GM18502 (cell line): Measurements from ENCODE around the gene LZTR1.
A peak's percentile ranks its signal among the peaks of the same experiment; 100 is the strongest.
"Not testable (repeated sequence)": the region's sequence is repeated elsewhere in the genome, so short reads cannot be mapped to it uniquely, and the experiment has no call there.

Experiments used
- ATAC-seq: cut with Tn5 transposase; IDR thresholded peaks from one replicate; pipeline ENCODE4 v1.9.1; 2021; ENCODE audit warnings: mild to moderate bottlenecking; ENCODE audit not compliant: unreplicated experiment, poor library complexity

Gene LZTR1

DNA sequence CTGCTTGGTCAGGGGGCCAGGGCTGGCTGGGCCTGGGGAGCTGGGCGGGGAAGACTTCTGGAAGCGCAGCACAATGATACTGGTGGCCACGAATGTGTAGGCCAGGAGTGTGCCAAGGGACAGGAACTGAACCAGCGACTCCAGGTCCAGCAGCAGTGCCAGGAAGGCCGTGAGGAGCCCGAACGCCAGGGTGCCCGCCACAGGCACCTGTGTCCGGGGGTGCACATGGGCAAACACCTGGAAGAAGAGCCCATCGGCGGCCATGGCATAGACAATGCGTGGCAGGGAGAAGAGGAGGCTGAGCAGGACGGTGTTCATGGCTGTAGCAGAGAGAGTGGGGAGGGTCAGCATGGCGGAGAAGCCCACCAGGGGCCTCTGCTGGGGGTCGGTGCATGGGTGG lies 47.9 kb downstream of the LZTR1 start:
- no peak for ATAC-seq

DNA sequence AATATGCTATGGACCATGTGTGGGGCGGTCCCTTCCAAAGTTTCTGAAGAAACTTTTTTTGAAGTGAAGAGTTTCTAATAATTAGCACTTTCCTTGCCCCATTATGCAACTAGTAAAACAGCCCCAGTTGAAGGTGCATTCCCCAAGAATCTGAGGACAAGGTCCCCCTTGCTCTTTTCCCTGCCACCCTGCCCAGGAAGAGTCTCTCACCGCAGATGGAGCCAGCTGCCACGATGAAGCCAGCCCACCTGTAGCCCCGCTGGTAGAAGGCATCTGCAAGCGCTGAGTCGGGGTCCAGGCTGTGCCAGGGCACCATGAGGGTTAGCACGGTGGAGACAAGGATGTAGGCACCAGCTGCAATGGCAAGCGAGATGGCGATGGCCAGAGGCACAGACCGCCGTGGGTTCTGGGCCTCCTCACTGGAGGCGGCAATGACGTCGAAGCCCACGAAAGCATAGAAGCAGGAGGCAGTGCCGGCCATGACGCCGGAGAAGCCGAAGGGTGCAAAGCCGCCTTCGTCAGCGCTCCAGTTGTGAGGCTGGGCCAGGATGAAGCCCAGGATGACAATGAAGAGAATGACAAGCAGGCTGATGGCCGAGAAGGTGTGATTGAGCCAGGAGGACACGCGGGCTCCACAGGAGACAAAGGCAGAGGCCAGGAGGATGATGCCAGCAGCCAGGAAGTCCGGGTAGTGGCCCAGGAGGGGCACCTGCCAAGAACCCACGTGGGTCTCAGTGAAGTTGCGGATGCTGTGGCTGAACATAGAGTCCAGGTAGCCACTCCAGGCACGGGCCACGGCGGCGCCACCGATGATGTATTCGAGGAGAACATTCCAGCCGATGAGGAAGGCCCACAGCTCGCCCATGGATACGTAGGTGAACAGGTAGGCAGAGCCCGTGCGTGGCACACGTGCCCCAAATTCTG lies 48.8 kb downstream of the LZTR1 start:
- no peak for ATAC-seq

DNA sequence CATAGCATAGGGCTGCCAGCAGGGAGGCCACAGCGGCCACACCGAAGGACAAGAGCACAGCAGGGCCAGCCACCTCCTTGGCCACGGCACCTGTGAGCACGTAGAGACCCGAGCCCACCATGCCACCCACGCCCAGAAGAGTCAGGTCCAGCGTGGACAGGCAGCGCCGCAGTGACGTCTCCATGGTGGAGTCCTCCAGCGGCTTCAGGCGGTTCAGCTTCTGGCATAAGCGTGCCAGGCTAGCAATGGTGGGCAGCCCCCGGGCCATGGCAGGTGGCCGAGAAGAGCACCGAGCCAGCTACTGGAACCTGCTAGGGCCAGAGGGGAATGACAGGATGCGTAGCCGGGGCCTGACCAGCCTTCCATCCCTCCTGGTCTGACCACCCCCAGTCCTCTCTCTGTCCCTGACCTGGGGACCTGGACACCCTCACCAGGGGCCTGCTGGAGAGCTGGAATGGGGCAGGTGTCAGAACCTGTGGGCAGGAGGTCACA lies 49.5 kb downstream of the LZTR1 start:
- no peak for ATAC-seq

DNA sequence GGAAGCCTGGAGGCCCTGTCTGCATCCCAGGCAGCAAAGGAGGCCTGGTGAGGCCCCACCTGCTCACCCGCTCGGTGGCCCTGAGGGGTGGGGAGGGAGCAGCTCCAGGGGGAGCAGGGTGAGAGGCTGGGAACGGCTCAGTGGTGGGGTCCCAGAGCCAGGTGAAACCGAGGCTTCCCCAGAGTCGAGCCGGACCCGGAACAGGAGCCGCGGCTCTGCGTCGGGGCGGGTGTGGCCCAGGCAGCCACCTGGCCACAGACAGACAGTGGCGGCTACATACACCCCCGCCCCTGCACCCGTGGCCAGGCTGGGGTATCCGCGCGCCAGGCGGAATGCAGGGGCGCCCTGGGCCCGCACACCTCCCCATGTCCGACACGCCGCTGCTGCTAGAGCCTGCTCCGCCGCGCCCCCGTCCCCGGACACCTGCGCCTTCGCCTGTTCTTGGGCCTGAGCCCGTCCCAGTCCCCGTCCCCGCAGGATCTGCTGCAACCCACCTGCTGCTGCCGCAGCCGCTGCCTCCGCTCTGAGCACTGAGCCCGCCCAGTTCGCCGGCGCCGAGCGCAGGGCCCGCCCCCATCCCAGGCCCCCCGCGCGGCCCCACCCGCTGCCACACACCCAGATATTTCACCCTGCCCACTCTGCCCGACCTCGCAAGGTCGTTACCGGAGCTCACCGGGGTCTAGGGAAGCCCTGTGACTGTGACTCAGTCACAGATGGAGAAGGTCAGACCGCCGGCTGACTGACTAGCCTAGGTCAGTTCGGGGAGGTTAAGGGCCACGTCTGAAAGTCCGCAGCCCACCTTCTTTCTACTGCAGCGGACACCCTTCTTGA lies 50.2 kb downstream of the LZTR1 start, which contains the start of gene SLC7A4:
SLC7A4 (minus strand) TSS at position 525 of the 831 bp plus-strand sequence. CDS start 749 bp downstream, outside the sequence.
- ATAC-seq = no peak

DNA sequence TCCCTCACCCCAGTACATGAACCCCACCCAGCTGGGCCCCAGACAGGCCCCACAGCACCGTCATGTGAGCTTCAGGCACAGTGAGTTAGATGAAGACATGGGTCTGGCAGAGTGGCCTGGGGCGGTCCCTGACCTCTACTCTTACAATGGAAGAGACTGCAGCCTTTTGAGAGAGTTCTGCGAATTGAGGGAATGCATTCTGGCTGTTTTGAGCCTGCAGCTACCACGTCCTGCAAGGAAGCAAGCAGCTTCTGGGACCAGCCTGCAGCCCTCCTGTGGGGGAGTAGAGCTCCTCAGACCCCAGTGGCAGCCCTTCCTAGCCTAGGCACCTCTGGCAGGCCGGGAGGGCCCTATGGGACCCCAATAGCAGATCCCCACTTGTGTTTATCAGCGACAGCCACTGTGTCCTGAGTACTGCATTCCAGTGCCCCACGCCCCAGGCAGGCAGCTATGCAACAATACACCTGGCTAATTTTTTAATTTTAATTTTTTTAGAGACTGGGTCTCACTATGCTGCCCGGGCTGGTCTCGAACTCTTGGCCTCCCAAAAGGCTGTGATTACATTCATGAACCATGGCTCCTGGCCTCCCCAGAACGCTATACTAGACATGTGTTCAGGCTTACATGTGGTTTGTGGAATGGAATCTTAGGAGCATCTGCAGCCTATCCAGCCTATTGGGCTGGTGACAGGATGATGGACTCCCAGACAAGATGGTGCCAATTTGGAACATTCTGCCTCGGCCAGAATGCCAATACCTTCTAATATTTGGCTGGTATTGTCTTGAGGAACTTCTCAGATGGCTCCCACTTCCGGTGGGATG lies 51.0 kb downstream of the LZTR1 start:
- no peak for ATAC-seq

DNA sequence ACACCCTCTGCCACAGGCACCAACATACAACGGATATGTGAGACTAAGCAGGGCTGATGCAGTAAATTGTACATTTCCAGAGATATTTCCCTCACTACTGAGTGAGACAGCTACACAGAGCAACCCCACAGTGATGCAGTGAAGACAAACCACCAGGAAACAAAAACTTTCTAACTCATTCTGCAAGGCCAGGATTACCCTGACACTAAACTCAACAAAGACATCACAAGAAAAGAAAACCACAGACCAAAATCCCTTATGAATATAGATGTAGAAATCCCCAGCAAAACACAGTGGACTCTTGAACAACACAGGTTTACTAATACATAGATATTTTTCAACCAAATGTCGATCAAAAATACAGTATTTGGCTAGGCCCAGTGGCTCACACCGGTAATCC lies 51.8 kb downstream of the LZTR1 start:
- no peak for ATAC-seq

DNA sequence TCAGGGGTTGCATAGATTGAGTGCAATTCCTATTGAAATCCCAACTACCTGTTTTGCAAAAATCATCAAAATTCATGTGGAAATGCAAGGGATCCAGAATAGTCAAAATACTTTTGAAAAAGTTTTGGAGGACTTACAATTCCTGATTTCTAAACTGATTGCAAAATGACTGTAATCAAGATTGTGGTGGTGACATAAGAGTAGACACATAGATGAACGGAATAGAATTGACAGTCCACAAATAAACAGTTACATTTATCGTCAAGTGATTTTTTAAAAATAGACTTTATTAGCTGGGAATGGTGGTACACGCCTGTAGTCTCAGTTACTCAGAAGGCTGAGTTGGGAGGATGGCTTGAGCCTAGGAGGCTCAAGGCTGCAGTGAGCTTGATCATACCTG lies 52.9 kb downstream of the LZTR1 start:
- no peak for ATAC-seq

DNA sequence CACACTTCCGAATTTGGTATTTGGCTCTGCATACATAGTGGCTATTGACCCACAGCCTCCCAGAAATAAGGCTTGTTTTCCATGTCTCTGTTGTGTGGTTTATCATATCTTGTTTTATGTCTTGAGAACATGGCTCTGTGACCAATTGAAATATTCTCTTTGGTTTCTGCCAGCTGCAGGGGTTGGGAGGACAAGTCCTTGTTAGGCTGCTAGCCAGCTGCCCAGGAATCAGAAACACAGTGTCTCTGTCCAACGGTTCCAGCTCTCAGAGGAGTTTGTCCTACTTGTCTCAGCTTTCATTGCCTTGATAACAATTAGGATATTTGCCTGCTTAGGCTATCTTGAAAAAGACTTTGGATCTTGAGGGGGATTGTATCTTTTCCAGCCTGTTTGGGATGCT lies 56.3 kb downstream of the LZTR1 start:
- no peak for ATAC-seq

DNA sequence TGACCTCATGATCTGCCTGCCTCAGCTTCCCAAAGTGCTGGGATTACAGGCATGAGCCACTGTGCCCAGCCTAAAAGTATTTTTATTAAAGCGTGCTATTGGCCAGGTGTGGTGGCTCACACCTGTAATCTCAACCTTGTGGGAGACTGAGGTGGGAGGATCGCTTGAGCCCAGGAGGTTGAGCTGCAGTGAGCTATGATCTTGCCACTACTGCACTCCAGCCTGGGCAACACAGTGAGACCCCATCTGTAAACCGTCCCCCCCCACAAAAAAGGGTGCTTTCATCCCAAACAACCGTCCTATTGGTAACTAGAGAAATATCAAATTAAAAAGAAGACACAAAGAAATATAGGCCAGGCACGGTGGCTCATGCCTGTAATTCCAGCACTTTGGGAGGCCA lies 57.1 kb downstream of the LZTR1 start:
- not testable (repeated sequence) for ATAC-seq

DNA sequence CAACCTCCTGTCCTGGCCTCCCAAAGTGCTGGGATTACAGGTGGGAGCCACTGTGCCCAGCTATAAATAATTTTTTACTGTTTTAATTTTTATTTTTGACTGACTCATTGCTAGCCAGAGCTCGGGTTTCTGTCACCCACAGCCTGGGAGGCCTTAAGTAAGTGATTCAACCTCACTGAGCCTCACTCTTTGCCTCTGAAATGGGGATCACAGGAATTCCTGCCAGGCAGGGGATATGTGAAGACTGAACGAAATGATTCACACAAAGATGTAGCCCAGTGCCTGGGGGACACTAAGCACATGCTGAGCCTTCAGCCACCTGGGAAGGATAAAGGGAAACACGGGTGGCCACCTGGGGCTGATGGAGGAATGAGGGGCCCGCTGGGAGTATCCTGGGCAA lies 59.8 kb downstream of the LZTR1 start:
- no peak for ATAC-seq

DNA sequence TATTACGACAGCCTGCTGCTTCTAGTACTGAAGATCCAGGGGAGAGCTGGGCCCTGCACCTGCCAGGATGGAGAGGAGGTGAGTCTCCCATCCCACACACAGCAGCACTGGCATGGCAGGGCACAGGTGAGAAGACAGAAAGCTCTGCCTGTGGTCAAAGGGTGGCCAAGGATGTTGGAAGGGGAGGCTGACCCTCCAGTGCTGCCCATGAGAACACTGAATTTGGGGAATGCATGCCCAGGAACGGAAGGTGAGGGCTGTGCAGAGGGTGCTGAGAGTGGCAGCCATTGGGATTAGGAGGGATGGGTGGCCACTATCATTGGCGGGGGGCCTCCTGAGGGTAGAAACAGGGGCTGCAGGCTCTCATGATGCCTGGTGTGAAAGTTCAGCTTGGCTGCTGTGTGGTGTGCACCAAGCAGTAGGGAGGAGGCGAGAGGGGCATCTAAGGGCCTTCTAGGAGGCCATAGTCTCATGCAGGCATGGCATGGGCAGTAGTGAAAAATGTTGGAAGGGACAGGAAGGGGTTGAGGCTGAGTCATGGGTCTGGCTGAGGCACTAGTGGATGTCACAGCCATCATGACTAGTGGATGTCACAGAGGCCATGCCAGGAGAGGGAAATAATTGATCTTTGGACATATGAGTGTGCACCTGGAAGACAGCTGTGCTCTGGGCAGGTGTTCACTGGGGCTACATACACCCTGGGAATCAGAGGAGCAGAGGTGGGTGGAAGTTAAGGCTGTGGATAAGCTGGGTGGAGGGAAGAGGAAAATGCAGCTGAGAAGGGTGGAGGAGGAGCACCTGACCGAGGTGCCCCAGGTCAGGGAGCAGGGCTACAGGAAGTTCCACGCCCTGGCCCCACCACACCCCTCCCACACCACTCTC lies 61.1 kb downstream of the LZTR1 start:
- ATAC-seq = no peak

DNA sequence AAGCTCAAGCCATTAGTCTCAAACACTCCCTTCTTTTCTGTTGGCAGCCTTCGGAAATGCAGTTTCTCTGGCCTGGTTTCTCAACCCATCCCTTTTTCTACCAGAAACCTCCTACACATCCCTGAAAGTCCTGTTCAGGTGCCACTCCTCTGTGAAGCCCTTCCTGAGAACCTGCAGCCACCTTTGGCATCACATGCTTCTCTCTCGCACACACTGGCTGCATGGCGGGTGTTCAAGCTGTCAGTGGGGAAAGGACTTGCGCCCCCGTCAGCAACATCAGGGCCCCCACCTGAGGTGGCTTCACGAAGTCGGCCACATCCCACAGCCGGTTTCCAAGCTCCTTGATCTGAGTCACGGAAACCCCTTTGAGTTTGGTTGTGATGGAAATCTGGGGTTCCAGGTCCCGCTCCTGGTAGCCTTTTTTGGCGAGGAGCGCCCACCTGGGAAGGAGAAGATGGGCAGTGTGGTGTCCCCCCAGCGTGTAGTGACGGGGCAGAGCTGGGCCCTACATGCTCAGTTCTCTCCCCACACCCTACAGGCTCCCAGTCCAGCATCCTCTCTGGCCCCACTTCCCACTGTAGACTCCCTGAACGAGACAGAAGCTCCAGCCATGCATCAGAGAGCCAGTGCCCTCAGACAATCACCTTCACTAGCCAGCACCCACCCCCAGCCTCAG lies 61.9 kb downstream of the LZTR1 start:
- ATAC-seq = no peak

DNA sequence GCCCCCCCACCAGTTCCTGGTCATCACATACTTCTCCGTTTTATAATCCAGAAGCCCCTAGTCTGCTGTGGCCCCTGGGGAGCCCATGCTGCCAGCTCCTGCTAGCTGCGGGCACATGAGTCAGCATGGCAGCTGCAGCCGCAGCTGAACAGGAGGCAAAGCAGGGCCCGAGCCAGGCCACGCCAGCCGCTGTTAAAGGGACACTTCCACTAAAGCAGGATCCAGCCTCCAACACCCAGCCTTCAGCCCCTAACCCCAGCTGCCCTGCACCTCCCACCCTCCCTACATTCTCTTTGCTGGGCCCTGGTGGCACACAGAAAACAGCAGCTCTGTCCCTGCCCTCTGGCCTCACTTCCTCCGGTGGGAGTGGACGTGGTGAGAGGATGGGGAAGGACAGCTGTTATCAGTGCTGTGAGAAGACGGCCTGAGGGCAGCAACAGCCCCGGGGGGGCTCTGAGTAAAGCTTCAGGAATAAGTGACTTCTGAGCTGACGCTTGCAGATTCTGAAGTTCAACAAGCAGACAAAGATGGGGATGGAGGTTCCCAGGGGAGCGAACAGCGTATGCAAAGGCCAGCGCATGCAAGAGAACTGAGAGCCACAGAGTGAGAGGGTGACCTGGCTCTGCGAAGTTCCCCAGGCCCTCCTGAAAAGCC lies 63.0 kb downstream of the LZTR1 start:
- no peak for ATAC-seq

DNA sequence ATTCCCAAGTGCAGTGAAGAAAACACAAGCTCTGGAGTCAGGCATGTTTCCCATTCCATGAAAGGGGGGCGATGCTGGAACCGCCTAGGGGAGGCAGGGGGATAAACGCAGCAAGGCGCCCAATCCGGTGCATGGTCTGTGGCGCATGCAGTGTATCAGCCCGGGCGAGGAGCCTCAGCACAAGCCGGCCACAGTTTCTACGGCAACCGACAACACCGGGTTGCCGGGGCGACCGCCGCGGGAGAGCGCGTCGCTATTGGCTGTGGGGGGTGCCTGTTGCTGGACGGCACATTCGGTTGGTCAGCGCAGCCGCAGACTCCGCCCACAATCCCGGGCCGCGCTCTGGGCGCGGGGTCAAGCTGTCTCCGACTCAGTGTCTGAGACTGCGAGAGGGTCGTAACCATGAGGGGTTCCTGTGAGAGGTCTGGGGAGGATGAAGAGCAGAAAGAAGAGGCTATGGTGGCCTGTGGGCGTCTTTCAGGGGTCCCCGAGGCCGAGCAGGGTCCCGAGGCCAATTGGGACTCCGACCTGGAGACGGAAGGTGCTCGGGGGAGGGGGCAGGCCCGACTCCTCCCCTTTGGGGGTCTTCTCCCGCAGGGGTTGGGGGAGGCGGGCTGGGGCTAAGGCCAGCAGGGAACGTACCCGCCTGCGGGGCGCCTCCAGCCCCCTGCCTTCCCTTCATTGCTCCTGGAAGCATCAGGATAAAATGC lies 63.6 kb downstream of the LZTR1 start, which contains the start of gene LRRC74B:
LRRC74B (plus strand) TSS at position 362 of the 710 bp plus-strand sequence; CDS start at position 403, 41 bp downstream.
- ATAC-seq = peak; percentile 84

DNA sequence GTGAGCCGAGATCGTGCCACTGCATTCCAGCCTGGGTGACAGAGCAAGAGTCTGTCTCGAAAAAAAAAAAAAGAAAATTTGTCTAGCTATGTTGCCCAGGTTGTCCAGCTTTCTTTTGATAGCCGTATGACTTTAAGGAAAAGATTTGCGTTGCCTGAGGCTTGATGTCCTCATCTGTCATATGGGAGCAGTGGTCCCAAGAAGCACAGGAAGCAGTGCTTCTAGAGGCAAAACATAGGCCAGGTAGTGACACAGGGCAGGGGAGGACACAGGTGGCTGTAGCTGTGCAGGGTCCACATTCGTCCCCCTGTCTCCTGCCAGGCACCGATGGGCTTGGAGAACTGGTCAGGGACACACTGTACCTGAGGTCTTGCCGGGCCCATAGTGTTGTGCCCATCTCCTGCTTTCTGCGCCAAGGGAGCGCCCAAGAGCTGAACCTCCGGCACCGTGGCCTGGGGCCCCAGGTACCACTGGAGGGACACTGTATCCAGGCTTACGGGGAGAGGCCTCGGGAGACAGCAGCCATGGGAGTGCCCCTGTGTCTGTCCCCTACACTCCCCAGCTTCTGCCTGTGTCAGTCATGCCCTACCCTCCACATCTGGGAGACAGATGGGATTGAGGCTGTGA lies 65.1 kb downstream of the LZTR1 start:
- no peak for ATAC-seq

DNA sequence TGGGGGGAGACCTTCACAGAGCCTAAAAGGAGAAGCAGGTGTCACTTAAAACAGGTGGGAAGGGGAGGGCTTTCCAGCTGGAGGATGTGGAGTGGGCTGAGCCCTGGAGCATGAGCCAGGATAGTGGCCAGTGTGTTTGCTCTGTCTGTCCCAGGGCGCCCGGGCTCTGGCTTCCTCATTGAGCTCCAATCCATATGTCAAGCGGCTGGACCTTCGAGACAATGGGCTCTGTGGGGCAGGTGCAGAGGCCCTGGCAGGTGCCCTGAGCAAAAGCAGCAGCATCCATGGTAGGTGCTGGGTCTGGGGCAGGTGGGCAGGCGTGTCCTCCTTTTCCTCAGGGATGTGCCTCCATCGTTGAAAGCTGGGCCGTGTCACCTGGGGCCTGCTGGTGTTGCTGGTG lies 65.6 kb downstream of the LZTR1 start:
- no peak for ATAC-seq

DNA sequence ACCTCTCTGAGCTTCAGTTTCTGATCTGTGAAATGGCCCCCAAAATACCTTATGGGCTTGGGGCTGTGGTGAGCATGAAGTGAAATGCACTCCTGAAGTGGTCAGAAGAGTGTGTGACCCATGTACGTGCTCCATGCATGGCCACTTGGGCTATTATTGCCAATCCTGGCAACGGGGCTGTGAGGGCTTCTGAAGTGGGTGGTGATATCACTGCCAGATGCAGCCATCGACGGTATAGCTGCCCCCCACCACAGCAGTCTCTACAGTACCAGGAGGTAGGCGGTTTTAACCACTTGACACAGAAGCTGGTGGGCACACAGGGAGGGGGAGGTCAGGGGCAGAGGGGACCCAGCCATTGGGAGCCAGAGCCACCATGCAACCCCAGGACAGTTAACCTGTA lies 66.4 kb downstream of the LZTR1 start:
- not testable (repeated sequence) for ATAC-seq
